Naive thymus-derived CD4-positive, alpha-beta T cell (primary cell): ENCODE results near the gene ILF2. TPM values are rescaled to one million over a fixed set of nuclear protein-coding genes. Genes with fewer than 3 reads are reported as not detected.

Experiments used
- ATAC-seq: fragments of 150-1000 bp; cut with Tn5 transposase; 2 replicates; pipeline ENCODE4 v1.10.0; 2021; ENCODE audit warnings: mild to moderate bottlenecking, moderate library complexity
- CTCF ChIA-PET: fragments of 350-600 bp; sonication (Branson Sonifier 250); formaldehyde crosslinking; loops from one replicate; lab custom pipeline; 2021; ENCODE audit warnings: antibody characterized with exemption; lab: Charles Lee
- POLR2A ChIA-PET: fragments of 350-600 bp; sonication (Branson Sonifier 250); formaldehyde crosslinking; loops from one replicate; lab custom pipeline; 2021; ENCODE audit warnings: antibody characterized with exemption, inconsistent platforms; lab: Charles Lee
- DNase-seq, 9 donors: peaks; one replicate each; pipeline versions ENCODE4 v3.0.0 to v3.0.0-alpha.2; 2020 to 2022; ENCODE audit warnings: mixed read lengths in 1 of 9
- H3K27ac ChIP-seq: one replicate; pipeline ENCODE4 v1.7.0; 2013; ENCODE audit warnings: mild to moderate bottlenecking, low read depth, low read length, moderate library complexity
- H3K27me3 ChIP-seq, 2 donors: one replicate each; pipeline ENCODE4 v1.7.0; 2013; ENCODE audit warnings: low read length in 2 of 2, mild to moderate bottlenecking in 2 of 2, moderate library complexity in 2 of 2; ENCODE audit not compliant: control insufficient read depth in 2 of 2, insufficient read depth in 2 of 2
- H3K36me3 ChIP-seq, 3 experiments: 1 replicate in 2 of 3; 2 replicates in 1 of 3; pipeline ENCODE4 v1.7.0; 2013; ENCODE audit warnings: low read length in 3 of 3, mild to moderate bottlenecking in 3 of 3, moderate library complexity in 1 of 3; ENCODE audit not compliant: insufficient read depth in 3 of 3, control insufficient read depth in 2 of 3
- H3K4me1 ChIP-seq, 2 donors: one replicate each; pipeline ENCODE4 v1.7.0; 2013; ENCODE audit warnings: low read length in 2 of 2, mild to moderate bottlenecking in 2 of 2, moderate library complexity in 1 of 2; ENCODE audit not compliant: control insufficient read depth in 2 of 2, insufficient read depth in 2 of 2
- H3K4me3 ChIP-seq: 2 replicates; pipeline ENCODE4 v1.7.0; 2013; ENCODE audit warnings: mild to moderate bottlenecking, low read length
- H3K9me3 ChIP-seq, 3 experiments: 1 replicate in 2 of 3; 2 replicates in 1 of 3; pipeline ENCODE4 v1.7.0; 2013; ENCODE audit warnings: low read length in 3 of 3; ENCODE audit not compliant: control insufficient read depth in 2 of 3
- H3K27ac Mint-ChIP-seq, 9 donors: one replicate each; pipeline ENCODE4 v1.8.0; 2020 to 2022; ENCODE audit warnings: mixed read lengths in 9 of 9, mild to moderate bottlenecking in 8 of 9, moderate library complexity in 5 of 9, inconsistent platforms in 2 of 9
- H3K27me3 Mint-ChIP-seq, 5 donors: one replicate each; pipeline ENCODE4 v1.8.0; 2021 to 2022; ENCODE audit warnings: mixed read lengths in 5 of 5, mild to moderate bottlenecking in 1 of 5
- H3K36me3 Mint-ChIP-seq, 5 donors: one replicate each; pipeline ENCODE4 v1.8.0; 2020 to 2022; ENCODE audit warnings: mixed read lengths in 5 of 5, mild to moderate bottlenecking in 3 of 5, inconsistent platforms in 1 of 5
- H3K4me1 Mint-ChIP-seq, 7 donors: one replicate each; pipeline ENCODE4 v1.8.0; 2020 to 2022; ENCODE audit warnings: mixed read lengths in 7 of 7, mild to moderate bottlenecking in 3 of 7, inconsistent platforms in 1 of 7
- H3K4me3 Mint-ChIP-seq, 10 donors: one replicate each; pipeline ENCODE4 v1.8.0; 2020 to 2022; ENCODE audit warnings: mild to moderate bottlenecking in 10 of 10, mixed read lengths in 10 of 10, moderate library complexity in 6 of 10, inconsistent platforms in 2 of 10
- H3K9me3 Mint-ChIP-seq, 11 donors: one replicate each; pipeline ENCODE4 v1.8.0; 2020 to 2022; ENCODE audit warnings: mixed read lengths in 11 of 11, mild to moderate bottlenecking in 4 of 11, inconsistent platforms in 1 of 11, moderate library complexity in 1 of 11
- intact Hi-C, 2 donors: fragments of 100-400 bp; cut with micrococcal nuclease; formaldehyde crosslinking; loops; one replicate each; pipeline ENCODE4 v1.15.1; 2023
- polyA plus RNA-seq, 2 donors: library from polyadenylated mRNA; unstranded; fragments of 300-500 nt; fragmentation: Illumina TruSeq; gene quantifications; one replicate each; pipeline ENCODE4 v1.2.3, GENCODE V29; 2021
- total RNA-seq, 6 experiments: library from RNA in 5 of 6; stranded (reverse) in 5 of 6; gene quantifications; 1 replicate in 5 of 6; 2 replicates in 1 of 6; pipeline ENCODE4 v1.2.3 and lab custom pipeline; 2021 to 2026

The ILF2 gene
- total and polyA plus RNA-seq, 7 experiments from 2014 or later: 83.6 to 177 (median 136) TPM

DNA sequence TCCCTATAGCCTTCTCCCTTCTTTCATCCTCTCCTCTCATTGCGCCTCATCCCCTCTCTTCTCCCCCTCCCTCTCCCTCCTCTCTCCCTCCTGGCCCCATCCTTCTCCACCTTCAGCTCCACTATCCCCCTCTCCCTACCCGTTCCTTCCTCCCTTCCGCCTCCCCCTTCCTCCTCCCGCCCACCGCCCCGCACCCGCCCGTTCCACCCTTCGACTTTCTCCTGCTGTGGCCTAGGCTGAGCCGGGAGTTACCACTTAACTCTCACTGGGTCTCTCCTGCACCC lies 9.3 kb upstream of the ILF2 start:
- POLR2A ChIA-PET: no interaction called here
- no peak overlapping the region for H3K27ac ChIP-seq
- H3K4me1 Mint-ChIP-seq: peaks cover 12 to 25% (median 23%) of the 10 kb centered on the region in 7 donors

DNA sequence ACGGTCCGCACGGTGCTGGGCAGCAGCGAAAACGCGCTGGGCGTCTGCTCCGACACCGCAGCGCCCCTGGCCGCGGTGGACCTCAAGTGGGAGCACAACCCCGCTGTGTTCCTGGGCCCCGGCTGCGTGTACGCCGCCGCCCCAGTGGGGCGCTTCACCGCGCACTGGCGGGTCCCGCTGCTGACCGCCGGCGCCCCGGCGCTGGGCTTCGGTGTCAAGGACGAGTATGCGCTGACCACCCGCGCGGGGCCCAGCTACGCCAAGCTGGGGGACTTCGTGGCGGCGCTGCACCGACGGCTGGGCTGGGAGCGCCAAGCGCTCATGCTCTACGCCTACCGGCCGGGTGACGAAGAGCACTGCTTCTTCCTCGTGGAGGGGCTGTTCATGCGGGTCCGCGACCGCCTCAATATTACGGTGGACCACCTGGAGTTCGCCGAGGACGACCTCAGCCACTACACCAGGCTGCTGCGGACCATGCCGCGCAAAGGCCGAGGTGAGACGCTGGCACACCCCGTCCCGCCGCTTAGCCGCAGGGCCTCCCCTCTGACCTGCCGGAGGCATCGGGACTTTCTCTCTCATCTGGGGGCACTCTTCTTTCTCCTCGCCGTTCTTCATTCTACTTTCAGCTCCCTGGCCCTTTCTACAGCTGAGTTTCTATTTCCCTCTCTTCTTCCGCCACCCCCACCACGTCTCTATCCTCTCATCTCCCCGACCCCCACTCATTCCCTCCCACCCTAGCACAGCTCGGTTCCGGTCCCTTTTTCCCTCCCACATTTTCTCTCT lies 8.7 kb upstream of the ILF2 start:
- Histone ChIP-seq H3K9me3 (no peaks in the 10 kb centered on the region), H3K27me3 (peaks cover 5 to 7% of the 10 kb centered on the region in 2 donors), H3K4me3 (peak overlapping the region; percentile 34), H3K4me1 (peaks cover 8 to 17% of the 10 kb centered on the region in 2 donors), H3K36me3 (no peaks in the 10 kb centered on the region), H3K27ac (no peak overlapping the region)
- Mint-ChIP-seq H3K27me3 (peaks cover 33 to 66% (median 49%) of the 10 kb centered on the region in 5 donors), H3K36me3 (peaks cover 0 to 6% (median 0%) of the 10 kb centered on the region in 5 donors), H3K27ac (no peak overlapping the region), H3K4me1 (peaks cover 12 to 25% (median 23%) of the 10 kb centered on the region in 7 donors), H3K9me3 (peaks cover 0 to 2% (median 0%) of the 10 kb centered on the region in 11 donors), H3K4me3 (peak overlapping the region; percentile 71 to 92 (median 84))
- ChIA-PET CTCF (interaction anchor here (0.9 to 1.3 kb wide), 2 partner anchors 42 to 56 kb away, joined by 4 to 5 read pairs; no protein-coding TSS in a partner anchor), POLR2A (interaction anchor here (0.8 kb wide), 1 partner anchor 71 kb away, joined by 4 read pairs; no protein-coding TSS in a partner anchor)
- intact Hi-C loops: loop anchor here in 1 of 2 donors (2.0 to 10.0 kb wide), 2 partner anchors 169 to 475 kb away; partner anchors contain the start of gene NUP210L
- peak in 7 of 9 donors; percentile 25 to 41 (median 33) for DNase-seq
- ATAC-seq: peak; percentile 71

More for the DNA sequence above, 9.3 kb upstream of the ILF2 start:
- no peaks in the 10 kb centered on the region for H3K36me3 ChIP-seq
- intact Hi-C loops: no loop called here
- ATAC-seq (no peak), DNase-seq (no peak)
- peaks cover 8 to 17% of the 10 kb centered on the region in 2 donors for H3K4me1 ChIP-seq
- Mint-ChIP-seq H3K4me3 (peak overlapping the region in 8 of 10 donors; percentile 42 to 92 (median 83)), H3K36me3 (peaks cover 0 to 6% (median 0%) of the 10 kb centered on the region in 5 donors), H3K27me3 (peaks cover 33 to 66% (median 53%) of the 10 kb centered on the region in 5 donors), H3K9me3 (peaks cover 0 to 2% (median 0%) of the 10 kb centered on the region in 11 donors), H3K27ac (no peak overlapping the region)
- CTCF ChIA-PET: interaction anchor here (1.3 kb wide), 1 partner anchor 56 kb away, joined by 5 read pairs; no protein-coding TSS in a partner anchor
- no peaks in the 10 kb centered on the region for H3K9me3 ChIP-seq
- H3K27me3 ChIP-seq: peaks cover 5 to 7% of the 10 kb centered on the region in 2 donors
- H3K4me3 ChIP-seq: no peak overlapping the region

DNA sequence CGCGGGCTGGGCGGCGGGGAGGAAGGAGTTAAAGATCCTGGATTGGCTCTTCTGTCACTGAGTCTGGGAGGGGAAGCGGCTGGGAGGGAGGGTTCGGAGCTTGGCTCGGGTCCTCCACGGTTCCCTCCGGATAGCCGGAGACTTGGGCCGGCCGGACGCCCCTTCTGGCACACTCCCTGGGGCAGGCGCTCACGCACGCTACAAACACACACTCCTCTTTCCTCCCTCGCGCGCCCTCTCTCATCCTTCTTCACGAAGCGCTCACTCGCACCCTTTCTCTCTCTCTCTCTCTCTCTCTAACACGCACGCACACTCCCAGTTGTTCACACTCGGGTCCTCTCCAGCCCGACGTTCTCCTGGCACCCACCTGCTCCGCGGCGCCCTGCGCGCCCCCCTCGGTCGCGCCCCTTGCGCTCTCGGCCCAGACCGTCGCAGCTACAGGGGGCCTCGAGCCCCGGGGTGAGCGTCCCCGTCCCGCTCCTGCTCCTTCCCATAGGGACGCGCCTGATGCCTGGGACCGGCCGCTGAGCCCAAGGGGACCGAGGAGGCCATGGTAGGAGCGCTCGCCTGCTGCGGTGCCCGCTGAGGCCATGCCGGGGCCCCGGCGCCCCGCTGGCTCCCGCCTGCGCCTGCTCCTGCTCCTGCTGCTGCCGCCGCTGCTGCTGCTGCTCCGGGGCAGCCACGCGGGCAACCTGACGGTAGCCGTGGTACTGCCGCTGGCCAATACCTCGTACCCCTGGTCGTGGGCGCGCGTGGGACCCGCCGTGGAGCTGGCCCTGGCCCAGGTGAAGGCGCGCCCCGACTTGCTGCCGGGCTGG lies 7.9 kb upstream of the ILF2 start, which contains the start of gene NPR1:
Gene NPR1 (plus strand): TSS at position 170 of the 818 bp plus-strand sequence. CDS start 421 bp downstream, at position 591.
- intact Hi-C loops: loop anchor here in 1 of 2 donors (2.0 to 10.0 kb wide), 2 partner anchors 168 to 476 kb away; partner anchors contain the start of gene NUP210L
- H3K27ac ChIP-seq: no peak within 1 kb of the TSS
- Mint-ChIP-seq H3K9me3 (peaks cover 0 to 2% (median 0%) of the 10 kb centered on the region in 11 donors), H3K36me3 (peaks cover 0 to 6% (median 0%) of the 10 kb centered on the region in 5 donors), H3K4me1 (peaks cover 12 to 25% (median 23%) of the 10 kb centered on the region in 7 donors), H3K4me3 (peak within 1 kb of the TSS; percentile 80 to 92 (median 88)), H3K27me3 (peaks cover 33 to 62% (median 49%) of the 10 kb centered on the region in 5 donors), H3K27ac (peak within 1 kb of the TSS in 1 of 9 donors; percentile 56)
- no peaks in the 10 kb centered on the region for H3K9me3 ChIP-seq
- peaks cover 8 to 17% of the 10 kb centered on the region in 2 donors for H3K4me1 ChIP-seq
- H3K4me3 ChIP-seq: peak within 1 kb of the TSS; percentile 34
- peak; percentile 45 for ATAC-seq
- ChIA-PET CTCF (interaction anchor here (0.9 to 1.5 kb wide), 4 partner anchors 30 to 77 kb away, joined by 3 to 4 read pairs (median 4); no protein-coding TSS in a partner anchor), POLR2A (interaction anchor here (0.8 kb wide), 1 partner anchor 72 kb away, joined by 4 read pairs; no protein-coding TSS in a partner anchor)
- H3K27me3 ChIP-seq: peaks cover 5 to 7% of the 10 kb centered on the region in 2 donors
- H3K36me3 ChIP-seq: no peaks in the 10 kb centered on the region
- peak in 6 of 9 donors; percentile 18 to 34 (median 24) for DNase-seq

DNA sequence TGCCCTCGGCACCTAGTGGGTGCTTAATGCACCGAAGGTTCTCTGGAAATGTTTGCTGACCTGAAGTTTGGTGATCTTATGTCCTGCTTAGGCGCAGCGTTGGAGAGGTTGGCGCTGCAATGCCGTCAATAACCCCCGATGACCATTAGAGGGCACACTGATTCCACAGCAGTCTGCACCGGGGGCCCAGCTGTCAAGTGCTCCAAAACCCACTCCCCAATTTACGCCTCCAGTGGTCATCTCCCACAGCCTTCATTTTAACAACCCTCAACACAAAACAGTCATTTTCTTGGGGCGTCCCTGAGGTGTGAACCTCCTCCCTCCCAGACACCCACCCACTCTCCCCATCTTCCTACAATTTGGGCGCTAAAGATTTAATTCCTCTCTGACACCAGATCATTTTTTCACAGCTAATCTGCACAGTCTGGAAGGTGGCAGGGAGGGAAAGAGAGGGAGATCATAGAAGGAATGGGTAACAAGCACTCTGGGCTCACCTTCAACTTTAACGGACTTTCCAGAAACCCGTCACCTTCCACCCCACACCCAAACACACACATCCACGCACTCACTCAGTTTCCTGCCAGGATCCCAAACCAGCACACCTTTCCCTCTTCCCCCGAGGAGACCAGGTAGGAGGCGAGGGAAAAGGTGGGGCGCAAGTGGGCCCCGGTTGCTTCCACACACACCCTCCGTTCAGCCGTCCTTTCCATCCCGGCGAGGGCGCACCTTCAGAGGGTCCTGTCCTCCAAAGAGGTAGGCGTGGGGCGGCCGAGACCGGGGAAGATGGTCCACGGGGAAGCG lies 7.1 kb upstream of the ILF2 start:
- peak overlapping the region; percentile 34 for H3K4me3 ChIP-seq
- intact Hi-C loops: loop anchor here (1.0 to 10.0 kb wide), 4 partner anchors 71 to 477 kb away; partner anchors contain the start of genes RAB13 (in 2 of the 2) and NUP210L (in 1 of the 2)
- H3K27me3 Mint-ChIP-seq: peaks cover 33 to 56% (median 45%) of the 10 kb centered on the region in 5 donors
- H3K27ac ChIP-seq: no peak overlapping the region
- no peaks in the 10 kb centered on the region for H3K9me3 ChIP-seq
- CTCF ChIA-PET: interaction anchor here (0.7 to 1.5 kb wide), 8 partner anchors 29 to 308 kb away, joined by 3 to 4 read pairs (median 3); partner anchors contain the start of gene RAB13
- no peak overlapping the region for H3K27ac Mint-ChIP-seq
- POLR2A ChIA-PET: no interaction called here
- peaks cover 0 to 2% (median 0%) of the 10 kb centered on the region in 11 donors for H3K9me3 Mint-ChIP-seq
- no peaks in the 10 kb centered on the region for H3K36me3 ChIP-seq
- ATAC-seq (peak; percentile 69), DNase-seq (peak in 8 of 9 donors; percentile 23 to 55 (median 44))
- H3K4me3 Mint-ChIP-seq: peak overlapping the region; percentile 80 to 92 (median 88)
- peaks cover 8 to 17% of the 10 kb centered on the region in 2 donors for H3K4me1 ChIP-seq
- H3K27me3 ChIP-seq: peaks cover 5 to 7% of the 10 kb centered on the region in 2 donors
- H3K36me3 Mint-ChIP-seq: peaks cover 0 to 6% (median 0%) of the 10 kb centered on the region in 5 donors
- peaks cover 18 to 25% (median 23%) of the 10 kb centered on the region in 7 donors for H3K4me1 Mint-ChIP-seq

DNA sequence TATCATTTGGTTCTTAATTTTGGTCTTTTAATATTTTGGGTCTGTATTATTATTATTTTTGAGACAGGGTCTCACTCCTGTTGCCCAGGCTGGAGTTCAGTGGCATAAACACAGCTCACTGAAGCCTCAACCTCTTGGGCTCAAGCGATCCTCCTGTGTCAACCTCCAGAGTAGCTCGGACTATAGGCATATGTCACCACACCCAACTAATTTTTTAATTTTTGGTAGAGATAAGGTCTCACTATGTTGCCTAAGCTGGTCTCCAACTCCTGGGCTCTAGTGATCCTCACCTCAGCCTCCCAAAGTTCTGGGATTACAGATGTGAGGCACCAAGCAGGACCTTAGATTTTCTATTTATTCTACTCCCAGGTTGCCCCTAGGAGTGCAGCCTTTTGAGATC lies 2.7 kb upstream of the ILF2 start:
- Histone ChIP-seq H3K36me3 (peaks cover 2 to 6% (median 6%) of the 10 kb centered on the region in 3 experiments), H3K27ac (no peak overlapping the region), H3K4me1 (peaks cover 17 to 24% of the 10 kb centered on the region in 2 donors), H3K27me3 (peaks cover 5 to 7% of the 10 kb centered on the region in 2 donors), H3K9me3 (no peaks in the 10 kb centered on the region), H3K4me3 (no peak overlapping the region)
- ATAC-seq (no peak), DNase-seq (no peak)
- Mint-ChIP-seq H3K4me1 (peaks cover 12 to 28% (median 24%) of the 10 kb centered on the region in 7 donors), H3K27ac (peak overlapping the region in 4 of 9 donors; percentile 4 to 71 (median 41)), H3K36me3 (peaks cover under 1 to 14% (median under 1%) of the 10 kb centered on the region in 5 donors), H3K9me3 (peaks cover 0 to 2% (median 0%) of the 10 kb centered on the region in 11 donors), H3K27me3 (peaks cover 13 to 21% (median 19%) of the 10 kb centered on the region in 5 donors), H3K4me3 (peak overlapping the region in 9 of 10 donors; percentile 5 to 84 (median 58))
- ChIA-PET POLR2A (interaction anchor here (0.6 to 0.9 kb wide), 3 partner anchors 41 to 307 kb away, joined by 3 to 5 read pairs (median 3); no protein-coding TSS in a partner anchor), CTCF (interaction anchor here (0.7 to 2.7 kb wide), 2 partner anchors 162 to 409 kb away, joined by 5 to 9 read pairs; no protein-coding TSS in a partner anchor)
- intact Hi-C loops: loop anchor here (5.0 to 10.0 kb wide), 5 partner anchors 294 to 954 kb away; partner anchors contain the start of genes CREB3L4 (in 1 of the 2), HAX1 (in 1 of the 2) and NUP210L (in 1 of the 2)
